GM19452 (cell line): ENCODE results near the gene PSD2.

Source experiments
- ATAC-seq: cut with Tn5 transposase; IDR thresholded peaks from one replicate; pipeline ENCODE4 v1.9.1; 2021; ENCODE audit not compliant: unreplicated experiment

The PSD2 gene

GRCh38 chr5:139872851-139873794, 77.5 kb downstream of the PSD2 start:
- ATAC-seq = no peak

GRCh38 chr5:139875957-139876356, 80.3 kb downstream of the PSD2 start:
- no peak for ATAC-seq

- ATAC-seq = no peak
Observed at GRCh38 chr5:139877129-139877597, 81.6 kb downstream of the PSD2 start.

GRCh38 chr5:139878093-139878492, 82.5 kb downstream of the PSD2 start:
- ATAC-seq = no peak

GRCh38 chr5:139880416-139881142, 85.0 kb downstream of the PSD2 start:
- no peak for ATAC-seq

- ATAC-seq = no peak
Observed at GRCh38 chr5:139881143-139881733, 85.6 kb downstream of the PSD2 start.

- ATAC-seq = no peak
Observed at GRCh38 chr5:139882316-139882715, 86.7 kb downstream of the PSD2 start.

GRCh38 chr5:139882961-139883539, 87.4 kb downstream of the PSD2 start:
- no peak for ATAC-seq

- no peak for ATAC-seq
Observed at GRCh38 chr5:139884144-139884543, 88.5 kb downstream of the PSD2 start.

- ATAC-seq = no peak
Observed at GRCh38 chr5:139884734-139885133, 89.1 kb downstream of the PSD2 start.

GRCh38 chr5:139885172-139885856, 89.7 kb downstream of the PSD2 start:
- no peak for ATAC-seq

- no peak for ATAC-seq
Observed at GRCh38 chr5:139885857-139886208, 90.2 kb downstream of the PSD2 start.

GRCh38 chr5:139886213-139886612, 90.6 kb downstream of the PSD2 start:
- no peak for ATAC-seq

- no peak for ATAC-seq
Observed at GRCh38 chr5:139888370-139888769, 92.8 kb downstream of the PSD2 start.

GRCh38 chr5:139889410-139889809, 93.8 kb downstream of the PSD2 start:
- ATAC-seq = no peak

GRCh38 chr5:139893873-139894272, 98.3 kb downstream of the PSD2 start:
- no peak for ATAC-seq
